Measurements from ENCODE around the gene BET1.

- TF ChIP-seq, protein P1, sequence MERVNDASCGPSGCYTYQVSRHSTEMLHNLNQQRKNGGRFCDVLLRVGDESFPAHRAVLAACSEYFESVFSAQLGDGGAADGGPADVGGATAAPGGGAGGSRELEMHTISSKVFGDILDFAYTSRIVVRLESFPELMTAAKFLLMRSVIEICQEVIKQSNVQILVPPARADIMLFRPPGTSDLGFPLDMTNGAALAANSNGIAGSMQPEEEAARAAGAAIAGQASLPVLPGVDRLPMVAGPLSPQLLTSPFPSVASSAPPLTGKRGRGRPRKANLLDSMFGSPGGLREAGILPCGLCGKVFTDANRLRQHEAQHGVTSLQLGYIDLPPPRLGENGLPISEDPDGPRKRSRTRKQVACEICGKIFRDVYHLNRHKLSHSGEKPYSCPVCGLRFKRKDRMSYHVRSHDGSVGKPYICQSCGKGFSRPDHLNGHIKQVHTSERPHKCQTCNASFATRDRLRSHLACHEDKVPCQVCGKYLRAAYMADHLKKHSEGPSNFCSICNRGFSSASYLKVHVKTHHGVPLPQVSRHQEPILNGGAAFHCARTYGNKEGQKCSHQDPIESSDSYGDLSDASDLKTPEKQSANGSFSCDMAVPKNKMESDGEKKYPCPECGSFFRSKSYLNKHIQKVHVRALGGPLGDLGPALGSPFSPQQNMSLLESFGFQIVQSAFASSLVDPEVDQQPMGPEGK (CRISPR knock-in tag; IDR thresholded peaks at IDR 0.05; ENCODE audit: borderline replicate concordance): no peak
- TF ChIP-seq, protein P2, sequence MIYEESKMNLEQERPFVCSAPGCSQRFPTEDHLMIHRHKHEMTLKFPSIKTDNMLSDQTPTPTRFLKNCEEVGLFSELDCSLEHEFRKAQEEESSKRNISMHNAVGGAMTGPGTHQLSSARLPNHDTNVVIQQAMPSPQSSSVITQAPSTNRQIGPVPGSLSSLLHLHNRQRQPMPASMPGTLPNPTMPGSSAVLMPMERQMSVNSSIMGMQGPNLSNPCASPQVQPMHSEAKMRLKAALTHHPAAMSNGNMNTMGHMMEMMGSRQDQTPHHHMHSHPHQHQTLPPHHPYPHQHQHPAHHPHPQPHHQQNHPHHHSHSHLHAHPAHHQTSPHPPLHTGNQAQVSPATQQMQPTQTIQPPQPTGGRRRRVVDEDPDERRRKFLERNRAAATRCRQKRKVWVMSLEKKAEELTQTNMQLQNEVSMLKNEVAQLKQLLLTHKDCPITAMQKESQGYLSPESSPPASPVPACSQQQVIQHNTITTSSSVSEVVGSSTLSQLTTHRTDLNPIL (CRISPR knock-in tag; IDR thresholded peaks at IDR 0.05; ENCODE audit: low read depth): no peak
- no peak for TF ChIP-seq TCF4 (CRISPR knock-in tag; IDR thresholded peaks at IDR 0.05; ENCODE audit: borderline replicate concordance)
- no peak for TF ChIP-seq ZNF565 (CRISPR knock-in tag; conservative IDR thresholded peaks at IDR 0.05; ENCODE audit: low read depth)
- no peak for TF ChIP-seq SNAI2 (CRISPR knock-in tag; IDR thresholded peaks at IDR 0.05)
- TF ChIP-seq ZC3H10 (CRISPR knock-in tag; IDR thresholded peaks at IDR 0.05): no peak
- TF ChIP-seq ESRRG (CRISPR knock-in tag; IDR thresholded peaks at IDR 0.05): no peak
- TF ChIP-seq CSRNP3 (CRISPR knock-in tag; IDR thresholded peaks at IDR 0.05): no peak
- no peak for TF ChIP-seq ZNF70 (CRISPR knock-in tag; IDR thresholded peaks at IDR 0.05)
- TF ChIP-seq GLIS3 (CRISPR knock-in tag; IDR thresholded peaks at IDR 0.05): no peak
Measured at GRCh38 chr7:93957767-93958166, 46.4 kb downstream of the BET1 start.
